Measurements from ENCODE around the gene PEAK1.

PEAK1 gene

DNA sequence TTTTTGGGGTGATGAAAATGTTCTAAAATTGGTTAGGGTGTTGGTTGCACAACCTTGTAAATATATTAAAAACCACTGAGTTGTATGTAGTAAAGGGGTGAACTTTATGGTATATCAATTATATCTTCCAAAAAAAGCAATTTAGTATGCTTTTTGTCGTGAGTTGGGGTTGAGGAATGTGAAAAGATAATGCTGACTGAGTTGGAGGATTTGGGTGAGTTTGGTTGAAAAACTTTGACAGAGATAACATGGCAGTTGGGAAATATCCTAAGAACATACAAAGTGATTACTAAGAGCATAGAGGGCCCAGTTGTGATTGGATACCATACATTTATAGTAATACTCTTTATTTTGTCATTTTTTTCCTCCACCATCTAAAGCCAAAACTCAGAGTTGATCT, 34.4 kb upstream of the PEAK1 start:
- TF ChIP-seq ZXDB (tag by site-specific recombination; IDR thresholded peaks at IDR 0.05), result no peak
- TF ChIP-seq ZNF19 (tag by site-specific recombination; IDR thresholded peaks at IDR 0.05; ENCODE audit: low read depth), result no peak
- TF ChIP-seq ZNF16 (tag by site-specific recombination; IDR thresholded peaks at IDR 0.05; ENCODE audit: low read depth), result no peak
- TF ChIP-seq, protein P1, sequence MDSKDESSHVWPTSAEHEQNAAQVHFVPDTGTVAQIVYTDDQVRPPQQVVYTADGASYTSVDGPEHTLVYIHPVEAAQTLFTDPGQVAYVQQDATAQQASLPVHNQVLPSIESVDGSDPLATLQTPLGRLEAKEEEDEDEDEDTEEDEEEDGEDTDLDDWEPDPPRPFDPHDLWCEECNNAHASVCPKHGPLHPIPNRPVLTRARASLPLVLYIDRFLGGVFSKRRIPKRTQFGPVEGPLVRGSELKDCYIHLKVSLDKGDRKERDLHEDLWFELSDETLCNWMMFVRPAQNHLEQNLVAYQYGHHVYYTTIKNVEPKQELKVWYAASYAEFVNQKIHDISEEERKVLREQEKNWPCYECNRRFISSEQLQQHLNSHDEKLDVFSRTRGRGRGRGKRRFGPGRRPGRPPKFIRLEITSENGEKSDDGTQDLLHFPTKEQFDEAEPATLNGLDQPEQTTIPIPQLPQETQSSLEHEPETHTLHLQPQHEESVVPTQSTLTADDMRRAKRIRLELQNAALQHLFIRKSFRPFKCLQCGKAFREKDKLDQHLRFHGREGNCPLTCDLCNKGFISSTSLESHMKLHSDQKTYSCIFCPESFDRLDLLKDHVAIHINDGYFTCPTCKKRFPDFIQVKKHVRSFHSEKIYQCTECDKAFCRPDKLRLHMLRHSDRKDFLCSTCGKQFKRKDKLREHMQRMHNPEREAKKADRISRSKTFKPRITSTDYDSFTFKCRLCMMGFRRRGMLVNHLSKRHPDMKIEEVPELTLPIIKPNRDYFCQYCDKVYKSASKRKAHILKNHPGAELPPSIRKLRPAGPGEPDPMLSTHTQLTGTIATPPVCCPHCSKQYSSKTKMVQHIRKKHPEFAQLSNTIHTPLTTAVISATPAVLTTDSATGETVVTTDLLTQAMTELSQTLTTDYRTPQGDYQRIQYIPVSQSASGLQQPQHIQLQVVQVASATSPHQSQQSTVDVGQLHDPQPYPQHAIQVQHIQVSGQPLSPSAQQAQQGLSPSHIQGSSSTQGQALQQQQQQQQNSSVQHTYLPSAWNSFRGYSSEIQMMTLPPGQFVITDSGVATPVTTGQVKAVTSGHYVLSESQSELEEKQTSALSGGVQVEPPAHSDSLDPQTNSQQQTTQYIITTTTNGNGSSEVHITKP (tag by site-specific recombination; IDR thresholded peaks at IDR 0.05), result no peak
- TF ChIP-seq, protein P2, sequence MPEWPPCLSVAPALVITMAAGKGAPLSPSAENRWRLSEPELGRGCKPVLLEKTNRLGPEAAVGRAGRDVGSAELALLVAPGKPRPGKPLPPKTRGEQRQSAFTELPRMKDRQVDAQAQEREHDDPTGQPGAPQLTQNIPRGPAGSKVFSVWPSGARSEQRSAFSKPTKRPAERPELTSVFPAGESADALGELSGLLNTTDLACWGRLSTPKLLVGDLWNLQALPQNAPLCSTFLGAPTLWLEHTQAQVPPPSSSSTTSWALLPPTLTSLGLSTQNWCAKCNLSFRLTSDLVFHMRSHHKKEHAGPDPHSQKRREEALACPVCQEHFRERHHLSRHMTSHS (tag by site-specific recombination; IDR thresholded peaks at IDR 0.05), result no peak
- TF ChIP-seq ZNF121 (tag by site-specific recombination; IDR thresholded peaks at IDR 0.05), result no peak
- Histone ChIP-seq H3K36me3 (ENCODE audit: control insufficient read depth in 2 of 2, insufficient read depth in 1 of 2, low read length in 2 of 2) (peaks cover 13 to 16% of the 10 kb centered on the region in 2 experiments), H3K4me1 (ENCODE audit: control insufficient read depth, insufficient read depth, low read length) (peaks cover 8% of the 10 kb centered on the region; the same call in 1 of the 2 replicates), H3K27ac (ENCODE audit: extremely low read depth, low read depth, low read length) (no peak overlapping the region), H3K9me3 (ENCODE audit: control insufficient read depth, insufficient read depth, low read depth, low read length) (no peaks in the 10 kb centered on the region; the same call in 1 of the 2 replicates), H3K4me3 (ENCODE audit: low read depth, low read length) (no peak overlapping the region)
- CTCF ChIA-PET, result interaction anchor here (0.7 kb wide), 1 partner anchor 268 kb away, joined by 3 read pairs; no protein-coding TSS in a partner anchor
- POLR2A ChIA-PET, result no interaction called here

DNA sequence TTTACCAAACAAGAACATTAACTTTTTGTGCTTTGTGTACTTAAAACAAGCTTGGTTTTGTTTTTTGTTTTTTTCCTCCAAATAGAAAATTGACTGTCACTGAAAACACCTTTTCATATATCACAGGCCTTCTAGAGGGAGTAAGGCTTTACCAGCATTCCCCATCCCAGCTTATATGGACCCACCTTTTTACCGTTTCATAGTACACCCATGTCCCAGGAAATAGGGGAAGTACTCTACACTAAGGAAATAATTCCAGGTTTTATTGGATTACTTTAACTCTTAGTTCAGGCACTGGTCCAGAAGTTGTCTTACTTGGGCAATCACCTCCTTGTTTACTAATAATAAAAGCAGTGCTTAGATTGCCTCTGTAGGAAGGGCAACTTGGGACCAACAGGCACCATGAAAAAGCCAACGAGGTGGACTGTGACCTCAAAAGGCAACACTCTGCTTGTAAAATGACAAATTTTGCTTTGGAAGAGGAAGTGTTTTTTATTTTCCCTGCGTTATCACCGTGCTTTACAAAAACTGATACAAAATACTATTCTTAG, 27.0 kb upstream of the PEAK1 start:
- POLR2A ChIA-PET, result no interaction called here

More for the DNA sequence above, 27.0 kb upstream of the PEAK1 start:
- H3K4me1 ChIP-seq (ENCODE audit: control insufficient read depth, insufficient read depth, low read length), result peaks cover 15% of the 10 kb centered on the region
- H3K4me3 ChIP-seq (ENCODE audit: low read depth, low read length), result no peak overlapping the region
- no peak overlapping the region for H3K27ac ChIP-seq (ENCODE audit: extremely low read depth, low read depth, low read length)
- CTCF ChIA-PET, result interaction anchor here (0.5 to 0.6 kb wide), 3 partner anchors 15 to 338 kb away, joined by 3 to 4 read pairs (median 3); no protein-coding TSS in a partner anchor
- no peaks in the 10 kb centered on the region; the same call in 1 of the 2 replicates for H3K9me3 ChIP-seq (ENCODE audit: control insufficient read depth, insufficient read depth, low read depth, low read length)
- TF ChIP-seq ZNF266 (tag by site-specific recombination; IDR thresholded peaks at IDR 0.05; ENCODE audit: low read depth) (no peak), ZNF791 (tag by site-specific recombination; IDR thresholded peaks at IDR 0.05) (no peak), FEZF1 (tag by site-specific recombination; IDR thresholded peaks at IDR 0.05) (no peak), ZNF175 (tag by site-specific recombination; IDR thresholded peaks at IDR 0.05) (no peak), ZNF843 (tag by site-specific recombination; IDR thresholded peaks at IDR 0.05) (no peak), ZNF394 (tag by site-specific recombination; IDR thresholded peaks at IDR 0.05; ENCODE audit: borderline replicate concordance) (no peak), GLIS1 (tag by site-specific recombination; IDR thresholded peaks at IDR 0.05) (no peak)
- TF ChIP-seq, protein P1 (tag by site-specific recombination; IDR thresholded peaks at IDR 0.05), result no peak
- TF ChIP-seq, protein P3, sequence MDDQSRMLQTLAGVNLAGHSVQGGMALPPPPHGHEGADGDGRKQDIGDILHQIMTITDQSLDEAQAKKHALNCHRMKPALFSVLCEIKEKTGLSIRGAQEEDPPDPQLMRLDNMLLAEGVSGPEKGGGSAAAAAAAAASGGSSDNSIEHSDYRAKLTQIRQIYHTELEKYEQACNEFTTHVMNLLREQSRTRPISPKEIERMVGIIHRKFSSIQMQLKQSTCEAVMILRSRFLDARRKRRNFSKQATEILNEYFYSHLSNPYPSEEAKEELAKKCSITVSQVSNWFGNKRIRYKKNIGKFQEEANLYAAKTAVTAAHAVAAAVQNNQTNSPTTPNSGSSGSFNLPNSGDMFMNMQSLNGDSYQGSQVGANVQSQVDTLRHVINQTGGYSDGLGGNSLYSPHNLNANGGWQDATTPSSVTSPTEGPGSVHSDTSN (CRISPR knock-in tag; IDR thresholded peaks at IDR 0.05), result no peak
- TF ChIP-seq, protein P4, sequence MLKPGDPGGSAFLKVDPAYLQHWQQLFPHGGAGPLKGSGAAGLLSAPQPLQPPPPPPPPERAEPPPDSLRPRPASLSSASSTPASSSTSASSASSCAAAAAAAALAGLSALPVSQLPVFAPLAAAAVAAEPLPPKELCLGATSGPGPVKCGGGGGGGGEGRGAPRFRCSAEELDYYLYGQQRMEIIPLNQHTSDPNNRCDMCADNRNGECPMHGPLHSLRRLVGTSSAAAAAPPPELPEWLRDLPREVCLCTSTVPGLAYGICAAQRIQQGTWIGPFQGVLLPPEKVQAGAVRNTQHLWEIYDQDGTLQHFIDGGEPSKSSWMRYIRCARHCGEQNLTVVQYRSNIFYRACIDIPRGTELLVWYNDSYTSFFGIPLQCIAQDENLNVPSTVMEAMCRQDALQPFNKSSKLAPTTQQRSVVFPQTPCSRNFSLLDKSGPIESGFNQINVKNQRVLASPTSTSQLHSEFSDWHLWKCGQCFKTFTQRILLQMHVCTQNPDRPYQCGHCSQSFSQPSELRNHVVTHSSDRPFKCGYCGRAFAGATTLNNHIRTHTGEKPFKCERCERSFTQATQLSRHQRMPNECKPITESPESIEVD (tag by site-specific recombination; IDR thresholded peaks at IDR 0.05), result no peak
- TF ChIP-seq, protein P5, sequence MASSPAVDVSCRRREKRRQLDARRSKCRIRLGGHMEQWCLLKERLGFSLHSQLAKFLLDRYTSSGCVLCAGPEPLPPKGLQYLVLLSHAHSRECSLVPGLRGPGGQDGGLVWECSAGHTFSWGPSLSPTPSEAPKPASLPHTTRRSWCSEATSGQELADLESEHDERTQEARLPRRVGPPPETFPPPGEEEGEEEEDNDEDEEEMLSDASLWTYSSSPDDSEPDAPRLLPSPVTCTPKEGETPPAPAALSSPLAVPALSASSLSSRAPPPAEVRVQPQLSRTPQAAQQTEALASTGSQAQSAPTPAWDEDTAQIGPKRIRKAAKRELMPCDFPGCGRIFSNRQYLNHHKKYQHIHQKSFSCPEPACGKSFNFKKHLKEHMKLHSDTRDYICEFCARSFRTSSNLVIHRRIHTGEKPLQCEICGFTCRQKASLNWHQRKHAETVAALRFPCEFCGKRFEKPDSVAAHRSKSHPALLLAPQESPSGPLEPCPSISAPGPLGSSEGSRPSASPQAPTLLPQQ (tag by site-specific recombination; IDR thresholded peaks at IDR 0.05), result no peak
- H3K36me3 ChIP-seq (ENCODE audit: control insufficient read depth in 2 of 2, insufficient read depth in 1 of 2, low read length in 2 of 2), result peaks cover 5 to 6% of the 10 kb centered on the region in 2 experiments; a peak in 1 of 3 replicates

Data from HEK293 (cell line).